WERI-Rb-1 (cell line): ENCODE results near the gene TVP23C.

Experiments used
- DNase-seq: peaks from one replicate; pipeline ENCODE4 v3.0.0-alpha.2; 2020
- H3K27ac ChIP-seq: fragments of 250-450 bp; sonication (Bioruptor Pico); 2 replicates; pipeline ENCODE4 v1.5.1; 2020; ENCODE audit warnings: mild to moderate bottlenecking, moderate library complexity
- H3K27me3 ChIP-seq: fragments of 250-450 bp; sonication (Bioruptor Pico); 2 replicates; pipeline ENCODE4 v1.5.1; 2021; ENCODE audit warnings: mild to moderate bottlenecking, low read depth, moderate library complexity; ENCODE audit not compliant: insufficient read depth, severe bottlenecking
- H3K36me3 ChIP-seq: fragments of 250-450 bp; sonication (Bioruptor Pico); 2 replicates; pipeline ENCODE4 v1.5.1; 2020; ENCODE audit warnings: mild to moderate bottlenecking, moderate library complexity
- H3K4me3 ChIP-seq: 2 replicates; pipeline ENCODE4 v1.5.1; 2011; ENCODE audit warnings: low read depth, mild to moderate bottlenecking, control low read depth, low read length
- H3K9me3 ChIP-seq: fragments of 250-450 bp; sonication (Bioruptor Pico); 2 replicates; pipeline ENCODE4 v1.5.1; 2021; ENCODE audit warnings: mild to moderate bottlenecking, moderate library complexity; ENCODE audit not compliant: severe bottlenecking
- TF ChIP-seq, protein P1 (sequence below): IDR thresholded peaks from 2 replicates; pipeline ENCODE4 v1.5.1; 2011; ENCODE audit warnings: low read depth, mild to moderate bottlenecking, control low read depth, inconsistent platforms, low read length

The TVP23C gene

DNA sequence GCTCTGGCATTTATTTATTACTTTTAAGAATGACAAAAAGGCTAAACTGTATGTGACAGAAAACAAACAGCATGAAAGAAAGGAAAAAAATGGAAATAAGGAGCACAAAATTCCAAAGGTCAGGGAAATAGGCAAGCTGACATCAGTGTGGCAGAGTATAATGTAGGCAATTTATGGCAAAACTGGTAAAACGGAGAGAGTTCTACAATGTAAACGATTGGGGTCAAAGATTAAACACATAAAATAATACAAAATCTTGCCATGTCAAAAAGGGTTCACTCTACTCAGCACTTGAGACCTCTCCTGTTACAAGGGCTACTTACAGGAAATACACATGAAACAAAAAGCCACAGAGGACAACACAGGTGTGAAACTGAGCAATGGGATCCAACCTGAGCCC, 48.8 kb downstream of the TVP23C start:
- H3K4me3 ChIP-seq, result no peak overlapping the region
- no peaks in the 10 kb centered on the region for H3K9me3 ChIP-seq
- H3K27me3 ChIP-seq, result no peaks in the 10 kb centered on the region
- H3K36me3 ChIP-seq, result no peaks in the 10 kb centered on the region
- TF ChIP-seq, protein P1, sequence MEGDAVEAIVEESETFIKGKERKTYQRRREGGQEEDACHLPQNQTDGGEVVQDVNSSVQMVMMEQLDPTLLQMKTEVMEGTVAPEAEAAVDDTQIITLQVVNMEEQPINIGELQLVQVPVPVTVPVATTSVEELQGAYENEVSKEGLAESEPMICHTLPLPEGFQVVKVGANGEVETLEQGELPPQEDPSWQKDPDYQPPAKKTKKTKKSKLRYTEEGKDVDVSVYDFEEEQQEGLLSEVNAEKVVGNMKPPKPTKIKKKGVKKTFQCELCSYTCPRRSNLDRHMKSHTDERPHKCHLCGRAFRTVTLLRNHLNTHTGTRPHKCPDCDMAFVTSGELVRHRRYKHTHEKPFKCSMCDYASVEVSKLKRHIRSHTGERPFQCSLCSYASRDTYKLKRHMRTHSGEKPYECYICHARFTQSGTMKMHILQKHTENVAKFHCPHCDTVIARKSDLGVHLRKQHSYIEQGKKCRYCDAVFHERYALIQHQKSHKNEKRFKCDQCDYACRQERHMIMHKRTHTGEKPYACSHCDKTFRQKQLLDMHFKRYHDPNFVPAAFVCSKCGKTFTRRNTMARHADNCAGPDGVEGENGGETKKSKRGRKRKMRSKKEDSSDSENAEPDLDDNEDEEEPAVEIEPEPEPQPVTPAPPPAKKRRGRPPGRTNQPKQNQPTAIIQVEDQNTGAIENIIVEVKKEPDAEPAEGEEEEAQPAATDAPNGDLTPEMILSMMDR, result no peak
- DNase-seq, result no peak
- H3K27ac ChIP-seq, result no peak overlapping the region

DNA sequence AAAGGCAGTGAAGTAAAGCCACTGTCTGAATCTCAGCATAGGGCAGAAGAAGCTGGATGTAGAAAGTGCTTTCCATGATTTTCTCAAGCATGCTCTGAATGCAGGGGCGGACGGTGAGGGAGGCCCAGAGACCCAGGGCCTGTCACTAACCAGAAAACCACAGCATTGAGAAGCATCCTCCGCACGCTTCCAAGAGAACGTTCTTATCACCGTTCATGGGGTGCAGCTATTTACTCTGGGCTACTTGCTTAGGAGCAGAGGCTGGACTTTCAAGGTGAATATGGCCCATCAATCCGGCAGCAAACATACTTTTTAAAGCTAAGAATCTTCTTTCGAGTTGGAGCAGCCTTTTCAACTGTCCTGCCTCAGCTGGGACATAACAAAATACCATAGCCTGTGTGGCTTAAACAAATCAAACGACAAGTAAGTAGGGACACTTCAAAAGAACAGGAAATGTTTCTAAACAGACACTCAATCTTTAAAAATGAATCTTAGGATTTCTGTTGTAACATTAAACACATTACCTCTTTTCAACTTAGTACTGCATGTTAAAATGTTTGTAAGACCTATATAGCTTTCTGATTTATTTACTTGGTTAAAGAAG, 49.3 kb downstream of the TVP23C start:
- TF ChIP-seq, protein P1, result no peak
- Histone ChIP-seq H3K27me3 (no peaks in the 10 kb centered on the region), H3K36me3 (no peaks in the 10 kb centered on the region), H3K9me3 (no peaks in the 10 kb centered on the region), H3K4me3 (no peak overlapping the region), H3K27ac (no peak overlapping the region)
- DNase-seq, result no peak

DNA sequence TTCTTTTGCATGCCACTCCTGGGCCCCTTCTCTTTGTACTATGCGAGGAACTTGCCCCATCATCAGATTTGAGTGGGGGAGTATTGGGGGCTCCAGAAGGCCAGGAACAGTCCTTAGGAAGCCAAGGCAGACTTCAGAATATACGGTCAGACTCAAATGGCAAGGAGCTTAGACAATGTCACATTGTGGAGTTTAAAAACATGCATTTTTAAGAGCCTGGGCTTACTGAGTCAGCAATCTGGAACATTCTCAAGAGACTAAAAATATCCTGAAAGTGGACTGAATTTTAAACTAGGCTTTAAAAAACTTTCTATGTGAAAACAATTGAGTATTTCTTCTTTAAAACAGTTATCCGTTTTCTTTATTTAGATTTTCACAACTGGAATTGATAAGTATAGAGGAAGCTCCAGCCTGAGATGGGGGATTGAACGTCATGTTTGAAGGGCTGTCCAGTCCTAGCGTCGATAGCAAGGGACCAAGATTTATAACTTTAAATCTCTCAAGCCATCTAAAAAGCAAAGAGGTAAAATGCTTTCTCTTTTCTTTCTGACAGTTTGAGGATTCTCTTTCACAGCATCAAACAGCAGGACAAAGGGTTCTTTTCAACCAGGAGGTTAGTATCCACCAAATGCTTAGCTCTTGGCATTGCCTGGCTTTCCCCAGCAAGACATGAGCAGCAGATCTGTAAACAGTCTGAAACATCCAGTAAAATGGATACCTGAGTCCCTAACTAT, 50.1 kb downstream of the TVP23C start:
- DNase-seq, result no peak
- Histone ChIP-seq H3K27ac (no peak overlapping the region), H3K36me3 (no peaks in the 10 kb centered on the region), H3K9me3 (no peaks in the 10 kb centered on the region), H3K4me3 (no peak overlapping the region), H3K27me3 (no peaks in the 10 kb centered on the region)
- TF ChIP-seq, protein P1, result no peak

DNA sequence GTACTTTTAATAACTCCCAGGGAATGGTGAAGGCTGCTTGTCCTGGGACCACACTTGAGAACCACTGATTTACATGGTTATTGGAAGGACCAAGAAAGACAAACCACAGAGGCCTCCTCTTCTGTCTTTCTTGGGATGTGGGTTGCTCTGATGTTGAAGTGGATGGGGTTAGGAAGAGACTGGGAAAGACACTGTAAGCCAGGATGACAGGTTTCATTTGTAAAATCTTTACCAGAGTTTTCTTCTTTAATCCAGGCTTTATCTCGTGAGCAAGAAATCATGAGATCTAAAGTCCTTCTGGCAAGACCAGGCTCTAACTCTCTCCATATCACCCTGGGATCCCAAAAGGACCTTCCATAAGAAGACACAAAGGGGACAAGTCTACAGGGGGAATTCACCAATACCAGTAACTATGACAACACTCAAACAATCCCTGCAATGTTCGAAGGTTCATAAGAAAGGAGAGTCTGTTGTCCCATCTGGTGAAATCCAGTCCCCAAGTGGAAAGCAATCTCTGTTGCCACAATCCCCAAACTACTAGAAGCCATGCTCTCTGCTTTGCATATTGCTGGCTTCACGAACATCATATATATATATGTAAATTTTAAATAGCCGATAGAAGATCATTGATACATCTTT, 51.1 kb downstream of the TVP23C start:
- Histone ChIP-seq H3K9me3 (no peaks in the 10 kb centered on the region), H3K27me3 (no peaks in the 10 kb centered on the region), H3K27ac (no peak overlapping the region), H3K36me3 (no peaks in the 10 kb centered on the region), H3K4me3 (no peak overlapping the region)
- TF ChIP-seq, protein P1, result no peak
- DNase-seq, result no peak

DNA sequence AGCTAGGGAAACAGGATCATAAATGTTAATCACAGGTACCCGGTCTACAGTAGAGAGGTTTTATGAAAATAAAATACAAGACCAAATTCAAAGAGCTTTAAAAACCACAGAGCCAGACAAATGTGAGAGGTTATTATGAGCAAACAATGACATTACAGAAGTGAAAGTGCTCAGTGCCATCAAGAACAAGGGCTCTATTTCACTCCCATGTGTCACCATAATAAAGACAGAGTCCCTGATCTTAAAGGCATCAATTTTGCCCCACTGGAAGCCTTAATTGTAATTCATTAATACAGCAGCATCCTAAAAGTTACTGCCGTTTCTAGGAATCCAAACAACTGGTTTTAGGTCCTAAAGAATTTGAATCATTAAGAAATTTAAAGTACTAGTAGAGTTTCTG, 52.1 kb downstream of the TVP23C start:
- DNase-seq, result no peak
- TF ChIP-seq, protein P1, result no peak
- Histone ChIP-seq H3K27ac (no peak overlapping the region), H3K27me3 (no peaks in the 10 kb centered on the region), H3K4me3 (no peak overlapping the region), H3K9me3 (no peaks in the 10 kb centered on the region), H3K36me3 (no peaks in the 10 kb centered on the region)
